Activated naive CD8-positive, alpha-beta T cell treated with anti-CD3 and anti-CD28 coated beads, Interleukin-2, amount 50 U/mL, for 16 hours (primary cell): ENCODE measurements around the gene MLEC.

Experiments
- DNase-seq: peaks from one replicate; pipeline ENCODE4 v3.0.0-alpha.2; 2020; ENCODE audit warnings: low read depth, low spot score

MLEC gene, protein sequence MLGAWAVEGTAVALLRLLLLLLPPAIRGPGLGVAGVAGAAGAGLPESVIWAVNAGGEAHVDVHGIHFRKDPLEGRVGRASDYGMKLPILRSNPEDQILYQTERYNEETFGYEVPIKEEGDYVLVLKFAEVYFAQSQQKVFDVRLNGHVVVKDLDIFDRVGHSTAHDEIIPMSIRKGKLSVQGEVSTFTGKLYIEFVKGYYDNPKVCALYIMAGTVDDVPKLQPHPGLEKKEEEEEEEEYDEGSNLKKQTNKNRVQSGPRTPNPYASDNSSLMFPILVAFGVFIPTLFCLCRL

DNA sequence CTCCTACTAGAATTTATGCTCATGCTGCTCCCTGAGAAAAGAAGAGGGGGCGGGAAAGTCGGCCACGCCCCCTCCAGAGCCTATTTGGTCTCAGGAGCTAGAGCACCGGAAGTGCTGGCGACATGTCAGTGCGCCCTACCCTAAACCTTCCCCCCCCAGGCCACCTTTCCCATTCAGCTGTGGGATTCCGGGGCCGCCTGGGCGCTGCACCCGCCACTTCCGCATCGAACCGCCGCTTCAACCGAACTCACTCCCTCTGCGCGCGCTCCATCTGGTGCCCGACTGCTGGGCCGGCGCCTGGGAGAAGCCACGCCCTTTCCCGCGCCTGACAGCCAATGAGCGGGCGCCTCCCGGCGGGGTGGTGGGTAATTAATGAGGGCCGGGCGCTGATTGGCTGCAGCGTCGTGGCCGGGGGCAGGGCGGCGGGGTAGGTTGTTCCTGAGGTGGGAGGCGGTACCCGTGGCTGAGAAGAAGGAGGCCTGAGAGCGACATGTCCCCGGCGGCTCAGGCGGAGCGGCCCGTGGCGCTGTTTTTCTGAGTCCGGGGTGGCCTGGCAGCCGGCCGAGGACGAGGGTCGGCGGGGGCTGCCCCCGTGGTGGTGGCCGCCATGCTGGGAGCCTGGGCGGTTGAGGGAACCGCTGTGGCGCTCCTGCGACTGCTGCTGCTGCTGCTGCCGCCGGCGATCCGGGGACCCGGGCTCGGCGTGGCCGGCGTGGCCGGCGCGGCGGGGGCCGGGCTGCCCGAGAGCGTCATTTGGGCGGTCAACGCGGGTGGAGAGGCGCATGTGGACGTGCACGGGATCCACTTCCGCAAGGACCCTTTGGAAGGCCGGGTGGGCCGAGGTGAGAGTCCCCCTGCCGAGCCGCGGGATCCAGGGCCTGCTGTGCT is at the start of gene MLEC:
MLEC (plus strand) TSS at position 460 of the 888 bp plus-strand sequence; CDS start at position 608, 148 bp downstream.
- peak; percentile 97 for DNase-seq

DNA sequence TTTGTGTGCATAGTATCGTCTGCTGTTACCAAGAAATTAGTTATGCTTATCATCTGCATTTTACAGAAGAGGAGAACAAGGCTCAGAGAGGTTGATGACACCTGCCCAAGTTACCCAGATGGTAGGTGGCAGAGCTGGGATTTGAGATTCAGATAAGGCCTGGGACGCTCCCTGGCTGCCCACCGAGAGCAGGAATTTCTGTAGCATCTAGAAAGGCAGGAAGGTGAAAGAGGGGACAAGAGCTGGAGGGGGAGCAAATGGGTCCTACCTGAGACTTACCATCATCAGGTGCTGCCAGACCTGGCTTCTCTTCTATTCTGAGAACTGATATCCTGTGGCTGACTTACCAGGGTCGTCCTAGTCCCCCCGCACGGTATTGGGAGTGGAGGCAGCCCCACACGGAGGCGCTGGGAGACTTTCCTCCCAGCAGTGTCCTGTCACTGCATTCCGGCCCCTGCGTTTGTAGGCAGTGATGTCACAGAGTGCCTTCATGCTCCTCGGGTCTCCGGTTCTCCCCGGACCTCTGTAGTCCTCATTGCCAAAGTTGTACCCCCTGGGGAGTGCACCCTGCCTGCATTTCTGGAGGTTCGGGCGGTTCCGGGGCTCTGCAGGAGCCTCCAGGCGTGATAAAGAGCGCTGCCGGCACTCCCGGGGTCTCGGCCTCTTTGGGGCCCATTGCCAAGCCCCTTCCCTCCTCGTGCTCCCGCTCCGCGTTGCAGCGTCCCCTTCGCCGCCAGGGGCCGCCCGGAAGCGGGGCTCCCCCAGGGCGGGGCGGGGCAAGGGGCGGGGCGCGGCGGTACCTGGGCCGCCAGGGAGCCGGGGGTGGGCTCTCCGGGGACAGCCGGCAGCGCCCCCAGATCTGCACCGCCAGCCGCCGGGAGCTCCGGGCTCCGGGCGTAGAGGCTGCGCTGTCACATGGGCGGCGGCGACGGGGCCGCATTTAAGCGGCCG is 46.9 kb upstream of the MLEC start, which contains the start of gene CABP1:
CABP1 (plus strand) TSS at position 856 of the 951 bp plus-strand sequence; CDS start at position 916, 60 bp downstream.
- DNase-seq: peak; percentile 75

DNA sequence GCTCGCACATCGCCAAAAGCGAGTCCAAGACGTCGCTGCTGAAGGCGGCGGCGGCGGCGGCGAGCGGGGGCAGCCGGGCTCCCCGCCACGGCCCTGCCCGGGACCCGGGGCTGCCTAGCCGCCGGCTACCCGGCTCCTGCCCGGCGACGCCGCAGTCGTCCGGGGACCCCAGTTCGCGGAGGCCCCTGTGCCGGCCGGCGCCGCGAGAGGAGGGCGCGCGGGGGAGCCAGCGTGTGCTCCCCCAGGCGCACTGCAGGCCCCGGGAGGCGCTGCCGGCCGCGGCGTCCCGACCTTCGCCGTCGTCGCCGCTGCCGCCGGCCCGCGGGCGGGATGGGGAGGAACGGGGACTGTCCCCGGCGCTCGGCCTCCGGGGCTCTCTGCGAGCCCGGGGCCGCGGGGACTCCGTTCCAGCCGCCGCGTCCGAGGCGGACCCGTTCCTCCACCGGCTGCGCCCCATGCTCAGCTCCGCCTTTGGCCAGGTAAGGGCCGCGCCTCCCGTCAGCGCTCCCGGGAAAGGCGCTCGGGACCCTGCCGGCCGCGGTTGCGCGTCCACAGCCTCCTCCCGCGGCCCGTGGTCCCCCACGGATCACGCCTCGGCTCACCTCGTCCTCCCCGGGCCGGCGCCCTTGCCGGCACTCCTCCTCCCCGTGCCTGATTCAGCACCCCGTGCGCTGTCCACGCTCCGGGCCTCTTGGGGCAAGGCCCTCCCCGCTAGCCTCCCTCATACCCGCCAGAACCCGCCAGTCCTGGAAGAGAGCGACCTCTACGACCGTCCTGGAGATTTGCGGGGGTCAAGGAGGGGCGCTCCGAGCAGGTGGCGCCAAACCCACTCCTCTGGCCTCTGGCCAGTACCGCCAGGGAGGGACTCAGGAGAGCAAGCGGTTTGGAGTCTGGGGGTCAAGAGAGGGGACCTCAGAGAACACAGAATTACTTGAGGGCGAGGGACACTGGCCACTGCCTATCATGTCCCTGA is 45.8 kb upstream of the MLEC start:
- peak; percentile 14 for DNase-seq

DNA sequence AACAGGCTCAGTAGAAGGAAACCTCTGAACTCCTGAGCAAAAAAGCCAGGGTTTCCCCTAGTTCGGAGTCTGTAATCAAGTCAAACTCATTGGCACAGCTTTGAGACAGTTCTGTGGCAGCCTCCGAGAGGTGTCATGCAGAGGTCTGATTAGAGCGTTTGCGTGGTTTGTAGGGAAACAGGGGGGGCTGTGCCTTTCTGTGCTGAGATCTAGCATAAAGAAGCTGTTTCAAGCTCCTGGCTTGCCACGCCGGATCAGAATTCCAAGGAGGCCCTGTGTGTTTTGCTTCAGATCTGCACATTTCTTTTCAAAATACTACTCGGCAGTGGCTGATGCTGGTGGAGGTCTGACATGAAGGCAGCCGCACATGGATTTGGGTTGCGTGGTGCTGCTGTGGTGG is 44.8 kb upstream of the MLEC start:
- DNase-seq: no peak

DNA sequence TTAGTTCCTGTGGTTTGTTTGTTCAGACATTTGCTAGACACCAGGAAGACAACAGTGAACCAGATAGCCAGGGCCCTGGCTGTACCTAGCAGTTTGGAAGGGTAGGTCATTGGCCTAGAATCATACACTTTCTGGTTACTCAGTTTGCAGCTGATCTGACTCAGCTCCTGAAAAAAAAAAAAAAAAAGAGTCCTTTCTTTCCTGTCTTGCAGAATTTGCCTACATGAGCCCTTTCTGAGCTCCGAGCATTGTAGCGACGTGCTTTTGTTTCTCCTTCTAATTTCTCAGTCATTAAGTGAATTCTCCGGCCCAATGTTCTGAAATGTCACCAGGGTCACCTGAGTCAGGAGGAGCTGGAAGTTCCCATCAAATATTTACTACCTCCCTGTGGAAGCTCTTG is 44.1 kb upstream of the MLEC start:
- no peak for DNase-seq

DNA sequence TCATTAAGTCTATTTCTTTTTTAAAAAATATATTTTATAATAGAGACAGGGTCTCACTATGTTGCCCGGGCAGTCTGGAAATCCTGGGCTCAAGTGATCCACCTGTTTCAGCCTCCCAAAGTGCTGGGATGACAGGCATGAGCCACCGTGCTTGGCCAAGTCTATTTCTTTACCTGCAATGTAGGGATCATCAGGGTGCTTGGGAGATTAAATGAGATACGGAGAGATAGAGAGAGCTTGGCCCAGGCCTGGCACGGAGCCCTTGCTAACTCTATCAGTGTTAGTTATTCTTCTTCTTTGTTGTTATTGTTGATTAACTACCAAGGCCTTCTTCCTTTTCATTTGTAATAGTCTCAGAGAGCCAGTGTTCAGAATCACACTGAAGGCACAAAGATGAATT is 43.4 kb upstream of the MLEC start:
- DNase-seq: no peak

DNA sequence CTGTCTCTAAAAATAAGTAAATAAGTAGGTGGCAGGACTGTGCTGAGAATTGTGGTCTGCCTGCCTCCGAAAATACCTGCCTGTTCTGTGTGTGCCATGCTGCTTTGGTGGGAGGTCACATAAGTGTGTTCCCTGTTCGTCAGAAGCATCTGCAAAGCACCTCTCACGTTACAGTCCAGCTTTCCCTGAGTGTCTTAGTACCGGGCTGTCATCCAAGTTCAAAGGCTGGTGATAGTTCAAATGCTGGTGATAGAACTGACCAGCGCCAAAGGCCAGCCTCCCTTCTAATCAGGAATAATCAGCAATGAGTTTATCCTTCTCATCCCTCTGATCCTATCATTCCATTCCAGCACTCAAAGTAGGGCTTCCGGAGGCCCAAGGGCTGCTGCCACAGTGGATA is 40.9 kb upstream of the MLEC start:
- DNase-seq: no peak

- DNase-seq: no peak
Measured at GRCh38 chr12:120647375-120647755, 39.6 kb upstream of the MLEC start.

DNA sequence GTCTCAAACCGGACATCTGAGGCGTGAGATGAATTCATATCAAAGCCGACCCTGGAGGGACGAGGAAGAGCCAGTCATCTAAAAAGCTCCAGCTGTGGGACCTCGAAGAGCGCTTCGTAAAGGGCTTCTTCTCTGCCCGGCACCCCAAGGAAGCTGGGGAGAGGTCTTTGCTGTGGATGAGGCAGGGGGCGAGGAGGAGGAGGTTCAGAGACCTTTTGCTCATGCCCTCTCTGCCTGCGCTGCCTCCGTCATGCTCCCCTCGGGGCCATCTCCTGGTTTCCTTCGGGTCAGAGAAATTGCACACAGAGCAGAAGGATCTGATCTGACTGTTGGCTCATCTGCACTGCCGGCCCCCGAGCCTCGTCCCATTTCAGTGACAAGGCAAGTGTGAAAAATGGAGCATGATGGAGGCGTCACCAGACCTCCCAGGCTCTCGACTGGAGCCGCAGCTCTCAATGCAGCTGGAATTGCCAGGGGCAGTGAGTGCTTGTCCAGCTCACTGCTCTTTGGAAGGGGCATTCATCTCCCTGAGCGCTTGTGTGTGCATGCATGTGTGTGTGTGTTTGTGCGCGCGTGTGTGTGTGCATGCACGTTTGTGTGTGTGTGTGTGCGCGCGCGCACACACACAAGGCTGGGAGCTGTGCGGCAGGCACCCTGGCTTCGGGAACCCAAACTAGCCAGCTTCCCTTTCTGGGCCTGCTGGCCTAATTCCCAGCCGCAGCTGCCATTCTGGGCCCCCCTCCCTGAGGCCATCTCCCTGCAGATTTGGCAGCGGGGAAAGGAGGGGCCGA is 37.3 kb upstream of the MLEC start:
- DNase-seq: no peak

- DNase-seq: no peak
Measured at GRCh38 chr12:120650233-120650690, 36.7 kb upstream of the MLEC start.

GRCh38 chr12:120651821-120652220 is 35.1 kb upstream of the MLEC start:
- DNase-seq: no peak

- no peak for DNase-seq
Measured at GRCh38 chr12:120652656-120653435, 34.1 kb upstream of the MLEC start.

DNA sequence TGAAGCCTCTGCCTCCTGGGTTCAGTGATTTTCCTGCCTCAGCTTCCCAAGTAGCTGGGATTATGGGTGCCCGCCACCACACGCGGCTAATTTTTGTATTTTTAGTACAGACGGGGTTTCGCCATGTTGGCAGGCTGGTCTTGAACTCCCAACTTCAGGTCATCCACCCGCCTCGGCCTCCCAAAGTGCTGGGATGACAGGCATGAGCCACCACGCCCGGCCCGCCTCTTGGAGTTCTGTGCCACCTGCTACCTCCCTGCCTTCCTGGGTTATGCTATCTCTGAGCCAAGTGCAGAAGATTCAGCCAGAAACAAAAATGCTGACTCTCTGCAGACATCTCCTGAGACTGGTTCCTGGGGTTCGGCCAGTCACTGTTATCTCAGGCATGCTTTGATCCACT is 33.3 kb upstream of the MLEC start:
- no peak for DNase-seq

GRCh38 chr12:120654656-120655055 is 32.3 kb upstream of the MLEC start:
- DNase-seq: no peak

DNA sequence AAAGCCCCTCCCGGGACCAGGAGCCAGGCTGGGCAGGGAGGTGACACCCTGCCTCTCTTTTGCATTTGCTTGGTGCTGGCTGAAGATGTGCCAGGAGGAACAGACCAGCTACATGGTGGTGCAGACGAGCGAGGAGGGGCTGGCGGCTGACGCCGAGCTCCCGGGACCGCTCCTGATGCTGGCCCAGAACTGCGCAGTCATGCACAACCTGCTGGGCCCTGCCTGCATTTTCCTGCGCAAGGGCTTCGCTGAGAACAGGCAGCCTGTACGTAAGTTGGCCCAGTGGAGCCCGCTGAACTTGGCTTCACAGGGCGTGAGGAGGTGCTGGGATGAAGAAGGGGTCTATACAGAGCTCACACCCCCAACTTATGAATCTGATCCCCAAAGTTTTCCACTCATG is 30.9 kb upstream of the MLEC start:
- no peak for DNase-seq

DNA sequence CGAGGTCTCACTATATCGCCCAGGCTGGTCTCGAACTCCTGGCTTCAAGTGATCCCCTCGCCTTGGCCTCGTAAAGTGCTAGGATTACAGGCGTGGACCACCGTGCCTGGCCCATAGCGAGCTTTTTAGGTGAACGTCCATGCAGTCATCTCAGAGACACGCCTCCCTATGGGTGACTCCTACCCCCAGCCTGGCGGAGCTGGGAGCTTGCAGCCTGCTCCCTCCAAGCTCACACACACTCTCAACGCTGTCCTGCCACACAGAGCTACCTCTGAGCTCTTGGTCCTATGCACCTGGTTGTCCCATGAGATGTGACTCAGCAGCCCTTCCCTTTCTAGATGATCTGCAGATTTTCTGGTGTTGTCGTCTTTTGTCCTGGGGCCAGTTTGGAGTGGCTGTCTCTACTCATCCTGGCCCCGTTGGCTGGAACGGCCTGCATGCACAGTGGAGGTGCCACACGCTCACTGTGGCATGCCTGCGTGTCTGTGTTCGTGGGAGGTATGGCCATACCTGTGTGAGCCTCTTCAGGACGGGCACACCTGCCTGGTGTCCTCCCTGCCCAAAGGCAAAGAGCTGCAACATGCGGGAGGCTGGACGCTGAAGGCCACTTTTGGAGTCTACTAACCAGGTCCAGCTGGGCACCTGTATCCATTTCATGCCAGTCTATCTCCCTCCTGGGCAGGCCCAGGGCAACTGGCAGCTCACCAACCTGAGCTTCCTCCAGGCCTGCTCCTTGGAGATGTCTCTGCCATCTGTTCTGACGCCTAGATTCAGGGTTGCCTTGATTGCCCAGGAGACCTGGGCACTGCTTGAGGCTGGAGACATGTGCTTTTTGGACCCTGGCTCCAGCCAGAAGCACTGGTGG is 28.4 kb upstream of the MLEC start:
- no peak for DNase-seq

- no peak for DNase-seq
Measured at GRCh38 chr12:120659151-120659525, 27.8 kb upstream of the MLEC start.

DNA sequence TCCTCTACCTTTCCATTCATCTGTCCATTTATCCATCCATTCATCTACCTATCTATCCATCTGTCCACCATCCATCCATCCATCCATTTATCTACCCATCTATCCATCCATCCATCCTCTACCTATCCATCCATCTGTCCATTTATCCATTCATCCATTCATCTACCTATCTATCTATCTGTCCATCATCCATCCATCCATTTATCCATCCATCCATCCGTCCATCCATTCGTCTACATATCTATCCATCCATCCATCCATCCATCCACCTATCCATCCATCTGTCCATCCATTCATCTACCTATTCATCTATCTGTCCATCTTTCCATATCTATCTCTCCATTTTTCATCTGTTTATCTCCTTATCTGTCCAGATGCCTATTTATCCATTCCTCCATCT is 25.5 kb upstream of the MLEC start:
- no peak for DNase-seq
